Lower leg skin (tissue), 3 donors: ENCODE measurements around the gene GALNT18.

ENCODE experiments used
- POLR2A ChIP-seq, 2 donors: fragments of 450-650 bp; IDR thresholded peaks; one replicate each; pipeline ENCODE4 v1.6.1; 2016 to 2017; ENCODE audit warnings: antibody characterized with exemption in 2 of 2, mild to moderate bottlenecking in 1 of 2, moderate library complexity in 1 of 2
- TF ChIP-seq, protein P1 (sequence below), 3 donors: fragments of 450-650 bp; IDR thresholded peaks; one replicate each; pipeline ENCODE4 v1.5.1; 2016; ENCODE audit warnings: antibody characterized with exemption in 3 of 3, mild to moderate bottlenecking in 3 of 3, moderate library complexity in 2 of 3

DNA sequence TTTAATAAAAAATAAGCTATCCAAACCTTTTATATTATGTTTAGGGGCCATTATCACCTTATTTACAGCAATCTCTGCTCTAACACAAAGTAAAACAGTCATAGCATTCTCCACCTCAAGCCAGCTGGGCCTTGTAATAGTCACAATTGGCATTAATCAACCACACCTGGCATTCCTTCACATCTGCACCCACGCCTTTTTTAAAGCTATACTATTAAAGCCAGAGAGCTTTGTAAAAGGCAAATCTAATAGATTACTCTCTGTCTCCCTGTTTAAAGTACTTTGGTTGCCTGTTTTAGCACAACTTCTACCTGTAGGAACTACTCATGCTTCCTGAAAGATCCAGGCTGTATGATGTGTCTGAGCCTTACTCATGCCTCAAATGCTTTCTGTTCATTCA is 381.8 kb downstream of the GALNT18 start:
- TF ChIP-seq, protein P1, sequence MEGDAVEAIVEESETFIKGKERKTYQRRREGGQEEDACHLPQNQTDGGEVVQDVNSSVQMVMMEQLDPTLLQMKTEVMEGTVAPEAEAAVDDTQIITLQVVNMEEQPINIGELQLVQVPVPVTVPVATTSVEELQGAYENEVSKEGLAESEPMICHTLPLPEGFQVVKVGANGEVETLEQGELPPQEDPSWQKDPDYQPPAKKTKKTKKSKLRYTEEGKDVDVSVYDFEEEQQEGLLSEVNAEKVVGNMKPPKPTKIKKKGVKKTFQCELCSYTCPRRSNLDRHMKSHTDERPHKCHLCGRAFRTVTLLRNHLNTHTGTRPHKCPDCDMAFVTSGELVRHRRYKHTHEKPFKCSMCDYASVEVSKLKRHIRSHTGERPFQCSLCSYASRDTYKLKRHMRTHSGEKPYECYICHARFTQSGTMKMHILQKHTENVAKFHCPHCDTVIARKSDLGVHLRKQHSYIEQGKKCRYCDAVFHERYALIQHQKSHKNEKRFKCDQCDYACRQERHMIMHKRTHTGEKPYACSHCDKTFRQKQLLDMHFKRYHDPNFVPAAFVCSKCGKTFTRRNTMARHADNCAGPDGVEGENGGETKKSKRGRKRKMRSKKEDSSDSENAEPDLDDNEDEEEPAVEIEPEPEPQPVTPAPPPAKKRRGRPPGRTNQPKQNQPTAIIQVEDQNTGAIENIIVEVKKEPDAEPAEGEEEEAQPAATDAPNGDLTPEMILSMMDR (IDR thresholded peaks at IDR 0.05): no peak
- TF ChIP-seq POLR2A (IDR thresholded peaks at IDR 0.05): no peak
